H9 (cell line): ENCODE data around the gene PHLDA1. TPM values are rescaled to one million over a fixed set of nuclear protein-coding genes. Genes with fewer than 3 reads are reported as not detected.

Source experiments
- DNase-seq: peaks from one replicate; pipeline ENCODE4 v3.0.0-alpha.2; 2017
- H2AFZ ChIP-seq: one replicate; pipeline ENCODE4 v1.6.1; 2013; ENCODE audit warnings: mild to moderate bottlenecking, low read length, control low read depth, moderate library complexity
- H2AK5ac ChIP-seq: 2 replicates; pipeline ENCODE4 v1.6.1; 2013; ENCODE audit warnings: low read length, control low read depth, mixed read lengths; ENCODE audit not compliant: insufficient read length
- H2BK120ac ChIP-seq: one replicate; pipeline ENCODE4 v1.6.1; 2013; ENCODE audit warnings: low read depth, mild to moderate bottlenecking, low read length, control low read depth, inconsistent platforms; ENCODE audit not compliant: poor library complexity, severe bottlenecking
- H2BK12ac ChIP-seq: 2 replicates; pipeline ENCODE4 v1.6.1; 2013; ENCODE audit warnings: low read length, control low read depth, mixed read lengths, low read depth; ENCODE audit not compliant: insufficient read length
- H2BK15ac ChIP-seq: 2 replicates; pipeline ENCODE4 v1.6.1; 2013; ENCODE audit warnings: low read depth, low read length, control low read depth
- H2BK20ac ChIP-seq: one replicate; pipeline ENCODE4 v1.6.1; 2013; ENCODE audit warnings: low read depth, mild to moderate bottlenecking, low read length, control low read depth, inconsistent platforms; ENCODE audit not compliant: poor library complexity, severe bottlenecking
- H2BK5ac ChIP-seq: 2 replicates; pipeline ENCODE4 v1.6.1; 2013; ENCODE audit warnings: low read length, control low read depth, mixed read lengths; ENCODE audit not compliant: insufficient read length
- H3K14ac ChIP-seq: 2 replicates; pipeline ENCODE4 v1.6.1; 2013; ENCODE audit warnings: low read length, control low read depth; ENCODE audit not compliant: insufficient read depth
- H3K18ac ChIP-seq: 2 replicates; pipeline ENCODE4 v1.6.1; 2013; ENCODE audit warnings: low read depth, mild to moderate bottlenecking, mixed read lengths, low read length, control low read depth; ENCODE audit not compliant: insufficient read length
- H3K23ac ChIP-seq: 2 replicates; pipeline ENCODE4 v1.6.1; 2013; ENCODE audit warnings: low read length, control low read depth, mixed read lengths, low read depth; ENCODE audit not compliant: insufficient read length
- H3K23me2 ChIP-seq: 2 replicates; pipeline ENCODE4 v1.6.1; 2013; ENCODE audit warnings: low read depth, mild to moderate bottlenecking, mixed read lengths, low read length, control low read depth; ENCODE audit not compliant: insufficient read length, poor library complexity, severe bottlenecking
- H3K27ac ChIP-seq: 2 replicates; pipeline ENCODE4 v1.5.1; 2013; ENCODE audit warnings: low read length, control low read depth, mixed read lengths, low read depth; ENCODE audit not compliant: insufficient read length
- H3K27me3 ChIP-seq: 2 replicates; pipeline ENCODE4 v1.6.1; 2013; ENCODE audit warnings: low read length, control low read depth, inconsistent platforms; ENCODE audit not compliant: insufficient read depth
- H3K4ac ChIP-seq: 2 replicates; pipeline ENCODE4 v1.6.1; 2013; ENCODE audit warnings: low read depth, mild to moderate bottlenecking, control low read depth, inconsistent platforms, low read length, moderate library complexity
- H3K4me1 ChIP-seq: 2 replicates; pipeline ENCODE4 v1.6.1; 2013; ENCODE audit warnings: low read length, control low read depth, inconsistent platforms; ENCODE audit not compliant: insufficient read depth
- H3K4me2 ChIP-seq: 2 replicates; pipeline ENCODE4 v1.6.1; 2013; ENCODE audit warnings: low read length, control low read depth, mixed read lengths; ENCODE audit not compliant: insufficient read length, insufficient read depth
- H3K56ac ChIP-seq: 2 replicates; pipeline ENCODE4 v1.6.1; 2013; ENCODE audit warnings: low read depth, mild to moderate bottlenecking, mixed read lengths, low read length, control low read depth; ENCODE audit not compliant: insufficient read length
- H3K79me1 ChIP-seq: 2 replicates; pipeline ENCODE4 v1.6.1; 2013; ENCODE audit warnings: low read depth, mild to moderate bottlenecking, moderate library complexity, low read length, control low read depth, inconsistent platforms; ENCODE audit not compliant: insufficient read depth, poor library complexity, severe bottlenecking
- H3K79me2 ChIP-seq: 2 replicates; pipeline ENCODE4 v1.6.1; 2013; ENCODE audit warnings: low read length, control low read depth, inconsistent platforms; ENCODE audit not compliant: insufficient read depth
- H3K9ac ChIP-seq: 2 replicates; pipeline ENCODE4 v1.6.1; 2013; ENCODE audit warnings: low read length, control low read depth, mixed read lengths; ENCODE audit not compliant: insufficient read length; ENCODE audit errors: extremely low read depth
- H3K9me3 ChIP-seq: one replicate; pipeline ENCODE4 v1.6.1; 2013; ENCODE audit warnings: low read depth, low read length, inconsistent platforms; ENCODE audit not compliant: control insufficient read depth
- H3T11ph ChIP-seq: one replicate; pipeline ENCODE4 v1.6.1; 2013; ENCODE audit warnings: mild to moderate bottlenecking, low read length, control low read depth, inconsistent platforms
- H4K20me1 ChIP-seq: one replicate; pipeline ENCODE4 v1.6.1; 2013; ENCODE audit not compliant: control insufficient read depth, insufficient read length, insufficient read depth
- H4K5ac ChIP-seq: 2 replicates; pipeline ENCODE4 v1.6.1; 2013; ENCODE audit warnings: low read depth, mild to moderate bottlenecking, mixed read lengths, low read length, control low read depth; ENCODE audit not compliant: insufficient read length
- H4K8ac ChIP-seq: replicated peaks from 2 replicates; pipeline ENCODE4 v1.6.1; 2013; ENCODE audit warnings: low read length, control low read depth, mixed read lengths, low read depth; ENCODE audit not compliant: insufficient read length
- H4K91ac ChIP-seq: 2 replicates; pipeline ENCODE4 v1.6.1; 2013; ENCODE audit warnings: low read depth, mild to moderate bottlenecking, moderate library complexity, mixed read lengths, low read length, control low read depth; ENCODE audit not compliant: insufficient read length
- H3K27ac Mint-ChIP-seq, 3 experiments: 2 replicates in 2 of 3; 3 replicates in 1 of 3; pipeline ENCODE4 v1.8.0; 2020 to 2021; ENCODE audit warnings: mixed read lengths in 3 of 3, mild to moderate bottlenecking in 1 of 3, moderate library complexity in 1 of 3
- H3K27me3 Mint-ChIP-seq: 2 replicates; pipeline ENCODE4 v1.8.0; 2021; ENCODE audit warnings: low read depth, mild to moderate bottlenecking, moderate library complexity, mixed read lengths
- H3K36me3 Mint-ChIP-seq, 3 experiments: 2 replicates in 2 of 3; 3 replicates in 1 of 3; pipeline ENCODE4 v1.8.0; 2020 to 2021; ENCODE audit warnings: low read depth in 3 of 3, mixed read lengths in 3 of 3; ENCODE audit not compliant: insufficient read depth in 1 of 3
- H3K4me1 Mint-ChIP-seq, 2 experiments: 2 replicates each; pipeline ENCODE4 v1.8.0; 2020; ENCODE audit warnings: mixed read lengths in 2 of 2
- H3K4me3 Mint-ChIP-seq, 2 experiments: 2 replicates in 1 of 2; 3 replicates in 1 of 2; pipeline ENCODE4 v1.8.0; 2020 to 2021; ENCODE audit warnings: mild to moderate bottlenecking in 2 of 2, mixed read lengths in 2 of 2, moderate library complexity in 1 of 2
- H3K9me3 Mint-ChIP-seq, 2 experiments: 2 replicates in 1 of 2; 3 replicates in 1 of 2; pipeline ENCODE4 v1.8.0; 2020; ENCODE audit warnings: mild to moderate bottlenecking in 2 of 2, mixed read lengths in 2 of 2, moderate library complexity in 1 of 2
- CTCF ChIP-seq: fragments of 200-600 bp; sonication (generic); conservative IDR thresholded peaks from 3 replicates; pipeline ENCODE4 v1.8.0; 2021; ENCODE audit warnings: antibody characterized with exemption, mild to moderate bottlenecking
- WGBS: extraction: QIAGEN DNeasy Blood & Tissue Kit; methylation state at CpG from one replicate; pipeline ENCODE4 v1.1.7; 2013; ENCODE audit warnings: missing lambda C conversion rate, low lambda C conversion rate, mixed read lengths; ENCODE audit not compliant: insufficient read length; ENCODE audit errors: extremely low coverage; 5-methylcytosine and 5-hydroxymethylcytosine counted together
- total RNA-seq: library from RNA; stranded (reverse); gene quantifications from 2 replicates; pipeline ENCODE4 v1.2.1, GENCODE V29; 2021

Gene PHLDA1
- total RNA-seq, 1 experiment from 2014 or later, result 106 TPM

GRCh38 chr12:76037130-76038103 lies 5.8 kb upstream of the PHLDA1 start:
- H3K27me3 ChIP-seq, result no peaks in the 10 kb centered on the region
- H3K27ac Mint-ChIP-seq, result peak overlapping the region; percentile 31 to 67 (median 55); a peak in 5 of 7 replicates
- no peak overlapping the region for H3K56ac ChIP-seq
- H3K4me1 ChIP-seq, result peaks cover 12% of the 10 kb centered on the region
- no peak overlapping the region for H3T11ph ChIP-seq
- peak overlapping the region; percentile 3 for H3K4me2 ChIP-seq
- H2BK12ac ChIP-seq, result no peak overlapping the region
- peak overlapping the region; percentile 1 for H3K27ac ChIP-seq
- H3K79me2 ChIP-seq, result no peaks in the 10 kb centered on the region
- H3K23me2 ChIP-seq, result peaks cover 4% of the 10 kb centered on the region
- H3K79me1 ChIP-seq, result no peaks in the 10 kb centered on the region
- no peak overlapping the region for H4K91ac ChIP-seq
- no peak overlapping the region for H2AK5ac ChIP-seq
- H3K23ac ChIP-seq, result no peak overlapping the region
- H4K5ac ChIP-seq, result no peak overlapping the region
- H3K4me3 Mint-ChIP-seq, result no peak overlapping the region; a peak in 2 of 5 replicates
- H3K14ac ChIP-seq, result no peak overlapping the region
- no peaks in the 10 kb centered on the region for H3K27me3 Mint-ChIP-seq
- H3K18ac ChIP-seq, result no peak overlapping the region
- H3K9me3 ChIP-seq, result no peaks in the 10 kb centered on the region
- H2BK120ac ChIP-seq, result no peak overlapping the region
- no peak overlapping the region for H2BK5ac ChIP-seq
- no peak for DNase-seq
- no peak overlapping the region for H2BK20ac ChIP-seq
- TF ChIP-seq CTCF, result peak; percentile 89
- no peak overlapping the region for H2AFZ ChIP-seq
- no peak overlapping the region for H3K9ac ChIP-seq
- H3K9me3 Mint-ChIP-seq, result no peaks in the 10 kb centered on the region; a peak in 1 of 5 replicates
- H4K20me1 ChIP-seq, result no peaks in the 10 kb centered on the region
- no peaks in the 10 kb centered on the region for H3K36me3 Mint-ChIP-seq
- peaks cover 45 to 61% of the 10 kb centered on the region in 2 experiments for H3K4me1 Mint-ChIP-seq
- H4K8ac ChIP-seq, result no peak overlapping the region
- WGBS, result no CpG with 5 or more reads among the region's 13 CpGs
- no peak overlapping the region for H2BK15ac ChIP-seq
- H3K4ac ChIP-seq, result no peak overlapping the region
